ENCODE results near the gene EGFL7. TPM values are rescaled to one million over a fixed set of nuclear protein-coding genes. Genes with fewer than 3 reads are reported as not detected.

EGFL7 gene
- total and polyA plus RNA-seq, 2 of the 13 experiments (the other 11 are each of a cell fraction or from before 2014, with no cell fraction given): 0.20 to 5.1 TPM

DNA sequence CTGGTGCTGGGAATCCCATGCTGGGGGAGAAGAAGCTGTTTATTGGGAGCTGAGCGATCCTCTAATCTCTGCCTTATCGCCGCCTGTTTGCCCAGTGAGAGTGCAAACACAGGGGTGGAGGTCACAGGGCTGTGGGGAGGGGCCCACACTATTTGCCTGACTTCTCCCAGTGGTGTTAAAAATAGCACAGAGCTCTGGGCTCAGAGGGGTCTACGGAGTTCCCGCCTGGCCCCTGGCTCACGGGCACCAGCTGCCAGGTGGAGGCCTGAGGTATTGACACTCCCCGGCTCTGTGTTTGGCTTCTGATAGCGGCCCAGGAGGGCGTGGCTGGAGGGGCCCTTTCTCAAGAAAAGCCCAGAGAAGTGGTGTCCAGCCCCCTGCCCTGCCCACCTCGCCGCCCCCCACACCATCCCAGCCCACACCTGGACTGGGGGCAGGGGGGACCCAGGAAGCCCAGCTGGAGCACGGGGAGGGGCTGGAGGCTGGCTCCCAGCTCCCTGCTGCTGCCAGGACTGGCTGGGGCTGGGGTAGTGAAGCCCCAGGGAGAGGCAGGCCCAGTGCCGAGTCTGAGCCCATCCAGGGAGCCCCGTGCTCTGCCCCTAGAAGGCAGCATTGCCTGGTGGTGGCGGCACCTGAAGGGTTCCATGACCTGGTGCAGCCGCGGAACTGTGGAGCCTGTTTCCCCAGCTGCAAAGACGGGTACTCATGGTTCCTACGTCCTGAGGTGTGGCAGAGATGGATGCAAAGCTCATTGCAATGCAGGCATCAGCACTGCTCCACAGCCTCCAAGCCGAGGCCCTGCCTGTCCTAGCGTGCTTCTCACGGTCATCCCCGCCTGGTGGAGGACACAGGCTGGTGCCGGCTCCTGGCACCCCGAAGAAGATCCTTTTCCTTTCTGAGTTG lies 35.7 kb upstream of the EGFL7 start (continued):
- TF ChIP-seq ZKSCAN8 (CRISPR knock-in tag; IDR thresholded peaks at IDR 0.05; ENCODE audit: borderline replicate concordance) (peak; percentile 73; the same call in 1 of the 2 replicates), TBL1XR1 (IDR thresholded peaks at IDR 0.05; ENCODE audit: borderline replicate concordance, low read length, partially characterized antibody) (peak; percentile 83), ZNF558 (CRISPR knock-in tag; IDR thresholded peaks at IDR 0.05; ENCODE audit: borderline replicate concordance) (peak; percentile 65; the same call in 1 of the 2 replicates), RFX1 (IDR thresholded peaks at IDR 0.05) (no peak), CEBPB (IDR thresholded peaks at IDR 0.05; ENCODE audit: borderline replicate concordance, low read depth, low read length) (no peak), MTF1 (CRISPR knock-in tag; IDR thresholded peaks at IDR 0.05) (no peak), NFIC (IDR thresholded peaks at IDR 0.05; ENCODE audit: low read length) (no peak; the same call in 1 of the 2 replicates), ZNF792 (CRISPR knock-in tag; IDR thresholded peaks at IDR 0.05) (0 out of 2 replicates have a peak, but pooled peaks have one; percentile 55), DNMT3B (CRISPR knock-in tag; conservative IDR thresholded peaks at IDR 0.05) (no peak), ZNF263 (CRISPR knock-in tag; IDR thresholded peaks at IDR 0.05) (peak; percentile 37; the same call in 1 of the 2 replicates), ZNF788 (CRISPR knock-in tag; IDR thresholded peaks at IDR 0.05; ENCODE audit: borderline replicate concordance) (peak; percentile 84; the same call in 1 of the 2 replicates), ZNF225 (CRISPR knock-in tag; IDR thresholded peaks at IDR 0.05) (no peak), ISL2 (CRISPR knock-in tag; IDR thresholded peaks at IDR 0.05) (peak; percentile 92), CAMTA2 (CRISPR knock-in tag; IDR thresholded peaks at IDR 0.05; ENCODE audit: borderline replicate concordance) (no peak)
- TF ChIP-seq, protein P1, sequence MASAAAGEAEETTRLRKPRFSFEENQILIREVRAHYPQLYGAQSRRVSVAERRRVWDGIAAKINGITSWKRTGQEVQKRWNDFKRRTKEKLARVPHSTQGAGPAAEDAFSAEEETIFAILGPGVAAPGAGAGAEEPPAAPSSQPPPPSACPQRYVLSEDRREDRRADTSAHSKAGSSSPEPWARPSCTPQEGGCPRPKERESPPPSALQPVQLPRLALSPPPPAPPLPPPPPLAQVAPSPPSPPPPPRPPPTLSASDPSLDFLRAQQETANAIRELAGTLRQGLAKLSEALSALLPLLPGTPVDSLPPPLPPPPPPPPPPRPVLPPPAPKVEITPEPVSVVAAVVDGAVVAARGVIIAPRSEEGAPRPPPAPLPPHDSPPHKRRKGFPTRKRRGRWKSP (CRISPR knock-in tag; IDR thresholded peaks at IDR 0.05): peak; percentile 65; the same call in 1 of the 2 replicates
- TF ChIP-seq, protein P2, sequence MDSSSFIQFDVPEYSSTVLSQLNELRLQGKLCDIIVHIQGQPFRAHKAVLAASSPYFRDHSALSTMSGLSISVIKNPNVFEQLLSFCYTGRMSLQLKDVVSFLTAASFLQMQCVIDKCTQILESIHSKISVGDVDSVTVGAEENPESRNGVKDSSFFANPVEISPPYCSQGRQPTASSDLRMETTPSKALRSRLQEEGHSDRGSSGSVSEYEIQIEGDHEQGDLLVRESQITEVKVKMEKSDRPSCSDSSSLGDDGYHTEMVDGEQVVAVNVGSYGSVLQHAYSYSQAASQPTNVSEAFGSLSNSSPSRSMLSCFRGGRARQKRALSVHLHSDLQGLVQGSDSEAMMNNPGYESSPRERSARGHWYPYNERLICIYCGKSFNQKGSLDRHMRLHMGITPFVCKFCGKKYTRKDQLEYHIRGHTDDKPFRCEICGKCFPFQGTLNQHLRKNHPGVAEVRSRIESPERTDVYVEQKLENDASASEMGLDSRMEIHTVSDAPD (CRISPR knock-in tag; IDR thresholded peaks at IDR 0.05): 0 out of 2 replicates have a peak, but pooled peaks have one; percentile 49
- TF ChIP-seq, protein P3, sequence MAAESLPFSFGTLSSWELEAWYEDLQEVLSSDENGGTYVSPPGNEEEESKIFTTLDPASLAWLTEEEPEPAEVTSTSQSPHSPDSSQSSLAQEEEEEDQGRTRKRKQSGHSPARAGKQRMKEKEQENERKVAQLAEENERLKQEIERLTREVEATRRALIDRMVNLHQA (CRISPR knock-in tag; IDR thresholded peaks at IDR 0.05): no peak
- TF ChIP-seq, protein P4, sequence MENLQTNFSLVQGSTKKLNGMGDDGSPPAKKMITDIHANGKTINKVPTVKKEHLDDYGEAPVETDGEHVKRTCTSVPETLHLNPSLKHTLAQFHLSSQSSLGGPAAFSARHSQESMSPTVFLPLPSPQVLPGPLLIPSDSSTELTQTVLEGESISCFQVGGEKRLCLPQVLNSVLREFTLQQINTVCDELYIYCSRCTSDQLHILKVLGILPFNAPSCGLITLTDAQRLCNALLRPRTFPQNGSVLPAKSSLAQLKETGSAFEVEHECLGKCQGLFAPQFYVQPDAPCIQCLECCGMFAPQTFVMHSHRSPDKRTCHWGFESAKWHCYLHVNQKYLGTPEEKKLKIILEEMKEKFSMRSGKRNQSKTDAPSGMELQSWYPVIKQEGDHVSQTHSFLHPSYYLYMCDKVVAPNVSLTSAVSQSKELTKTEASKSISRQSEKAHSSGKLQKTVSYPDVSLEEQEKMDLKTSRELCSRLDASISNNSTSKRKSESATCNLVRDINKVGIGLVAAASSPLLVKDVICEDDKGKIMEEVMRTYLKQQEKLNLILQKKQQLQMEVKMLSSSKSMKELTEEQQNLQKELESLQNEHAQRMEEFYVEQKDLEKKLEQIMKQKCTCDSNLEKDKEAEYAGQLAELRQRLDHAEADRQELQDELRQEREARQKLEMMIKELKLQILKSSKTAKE (CRISPR knock-in tag; IDR thresholded peaks at IDR 0.05; ENCODE audit: borderline replicate concordance): peak; percentile 94
- TF ChIP-seq, protein P5, sequence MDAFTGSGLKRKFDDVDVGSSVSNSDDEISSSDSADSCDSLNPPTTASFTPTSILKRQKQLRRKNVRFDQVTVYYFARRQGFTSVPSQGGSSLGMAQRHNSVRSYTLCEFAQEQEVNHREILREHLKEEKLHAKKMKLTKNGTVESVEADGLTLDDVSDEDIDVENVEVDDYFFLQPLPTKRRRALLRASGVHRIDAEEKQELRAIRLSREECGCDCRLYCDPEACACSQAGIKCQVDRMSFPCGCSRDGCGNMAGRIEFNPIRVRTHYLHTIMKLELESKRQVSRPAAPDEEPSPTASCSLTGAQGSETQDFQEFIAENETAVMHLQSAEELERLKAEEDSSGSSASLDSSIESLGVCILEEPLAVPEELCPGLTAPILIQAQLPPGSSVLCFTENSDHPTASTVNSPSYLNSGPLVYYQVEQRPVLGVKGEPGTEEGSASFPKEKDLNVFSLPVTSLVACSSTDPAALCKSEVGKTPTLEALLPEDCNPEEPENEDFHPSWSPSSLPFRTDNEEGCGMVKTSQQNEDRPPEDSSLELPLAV (CRISPR knock-in tag; conservative IDR thresholded peaks at IDR 0.05; ENCODE audit: low read depth): no peak
- TF ChIP-seq, protein P6, sequence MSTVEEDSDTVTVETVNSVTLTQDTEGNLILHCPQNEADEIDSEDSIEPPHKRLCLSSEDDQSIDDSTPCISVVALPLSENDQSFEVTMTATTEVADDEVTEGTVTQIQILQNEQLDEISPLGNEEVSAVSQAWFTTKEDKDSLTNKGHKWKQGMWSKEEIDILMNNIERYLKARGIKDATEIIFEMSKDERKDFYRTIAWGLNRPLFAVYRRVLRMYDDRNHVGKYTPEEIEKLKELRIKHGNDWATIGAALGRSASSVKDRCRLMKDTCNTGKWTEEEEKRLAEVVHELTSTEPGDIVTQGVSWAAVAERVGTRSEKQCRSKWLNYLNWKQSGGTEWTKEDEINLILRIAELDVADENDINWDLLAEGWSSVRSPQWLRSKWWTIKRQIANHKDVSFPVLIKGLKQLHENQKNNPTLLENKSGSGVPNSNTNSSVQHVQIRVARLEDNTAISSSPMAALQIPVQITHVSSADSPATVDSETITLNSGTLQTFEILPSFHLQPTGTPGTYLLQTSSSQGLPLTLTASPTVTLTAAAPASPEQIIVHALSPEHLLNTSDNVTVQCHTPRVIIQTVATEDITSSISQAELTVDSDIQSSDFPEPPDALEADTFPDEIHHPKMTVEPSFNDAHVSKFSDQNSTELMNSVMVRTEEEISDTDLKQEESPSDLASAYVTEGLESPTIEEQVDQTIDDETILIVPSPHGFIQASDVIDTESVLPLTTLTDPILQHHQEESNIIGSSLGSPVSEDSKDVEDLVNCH (CRISPR knock-in tag; IDR thresholded peaks at IDR 0.05): no peak

Data from HepG2 (cell line).